ENCODE measurements around the gene L3MBTL4. TPM values are rescaled to one million over a fixed set of nuclear protein-coding genes. Genes with fewer than 3 reads are reported as not detected.
A peak's percentile ranks its signal among the peaks of the same experiment; 100 is the strongest.

Gene L3MBTL4
- total RNA-seq, 1 donor from 2014 or later: 0.59 TPM

DNA sequence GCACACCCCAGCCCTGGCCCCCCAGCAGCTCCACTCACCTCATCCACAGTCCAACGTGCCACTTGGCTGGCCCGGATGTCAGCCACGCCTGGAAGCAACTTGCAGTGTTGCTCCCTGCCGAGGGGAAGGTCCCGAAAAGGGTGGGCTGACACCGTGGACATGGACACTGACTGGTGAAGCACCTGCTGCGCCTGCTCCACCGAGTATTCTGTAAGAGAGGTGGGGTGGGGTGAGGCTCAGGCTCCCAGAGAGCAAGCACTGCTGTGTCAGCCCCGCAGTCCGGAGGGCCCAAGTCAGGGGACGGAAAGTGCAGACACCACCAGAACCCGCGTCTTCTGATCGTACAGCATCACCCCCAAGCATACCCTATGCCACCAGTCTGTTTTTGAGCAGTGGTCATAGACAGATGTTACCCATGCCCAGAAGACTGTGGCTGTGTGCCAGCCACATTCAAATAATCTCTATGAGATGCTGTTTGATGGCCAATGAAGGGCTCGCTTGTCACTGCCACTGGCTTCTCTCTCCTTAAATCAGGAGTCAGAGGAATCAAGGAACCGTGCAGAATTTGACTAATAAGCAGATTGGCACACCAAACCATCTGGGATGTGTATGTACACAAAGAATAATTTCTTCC, 445.2 kb downstream of the L3MBTL4 start:
- peak; percentile 75 for DNase-seq (ENCODE audit: extremely low spot score, unreplicated experiment)
- no peaks in the 10 kb centered on the region for H3K4me1 Mint-ChIP-seq (ENCODE audit: unreplicated experiment)
- H3K36me3 Mint-ChIP-seq (ENCODE audit: unreplicated experiment): no peaks in the 10 kb centered on the region
- H3K27me3 Mint-ChIP-seq (ENCODE audit: unreplicated experiment): peaks cover 4% of the 10 kb centered on the region
- no peak overlapping the region for H3K27ac Mint-ChIP-seq (ENCODE audit: unreplicated experiment)
- H3K4me3 Mint-ChIP-seq (ENCODE audit: unreplicated experiment): no peak overlapping the region
- TF ChIP-seq, protein P1, sequence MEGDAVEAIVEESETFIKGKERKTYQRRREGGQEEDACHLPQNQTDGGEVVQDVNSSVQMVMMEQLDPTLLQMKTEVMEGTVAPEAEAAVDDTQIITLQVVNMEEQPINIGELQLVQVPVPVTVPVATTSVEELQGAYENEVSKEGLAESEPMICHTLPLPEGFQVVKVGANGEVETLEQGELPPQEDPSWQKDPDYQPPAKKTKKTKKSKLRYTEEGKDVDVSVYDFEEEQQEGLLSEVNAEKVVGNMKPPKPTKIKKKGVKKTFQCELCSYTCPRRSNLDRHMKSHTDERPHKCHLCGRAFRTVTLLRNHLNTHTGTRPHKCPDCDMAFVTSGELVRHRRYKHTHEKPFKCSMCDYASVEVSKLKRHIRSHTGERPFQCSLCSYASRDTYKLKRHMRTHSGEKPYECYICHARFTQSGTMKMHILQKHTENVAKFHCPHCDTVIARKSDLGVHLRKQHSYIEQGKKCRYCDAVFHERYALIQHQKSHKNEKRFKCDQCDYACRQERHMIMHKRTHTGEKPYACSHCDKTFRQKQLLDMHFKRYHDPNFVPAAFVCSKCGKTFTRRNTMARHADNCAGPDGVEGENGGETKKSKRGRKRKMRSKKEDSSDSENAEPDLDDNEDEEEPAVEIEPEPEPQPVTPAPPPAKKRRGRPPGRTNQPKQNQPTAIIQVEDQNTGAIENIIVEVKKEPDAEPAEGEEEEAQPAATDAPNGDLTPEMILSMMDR (IDR thresholded peaks at IDR 0.05): no peak
- no peaks in the 10 kb centered on the region for H3K9me3 Mint-ChIP-seq (ENCODE audit: unreplicated experiment)

DNA sequence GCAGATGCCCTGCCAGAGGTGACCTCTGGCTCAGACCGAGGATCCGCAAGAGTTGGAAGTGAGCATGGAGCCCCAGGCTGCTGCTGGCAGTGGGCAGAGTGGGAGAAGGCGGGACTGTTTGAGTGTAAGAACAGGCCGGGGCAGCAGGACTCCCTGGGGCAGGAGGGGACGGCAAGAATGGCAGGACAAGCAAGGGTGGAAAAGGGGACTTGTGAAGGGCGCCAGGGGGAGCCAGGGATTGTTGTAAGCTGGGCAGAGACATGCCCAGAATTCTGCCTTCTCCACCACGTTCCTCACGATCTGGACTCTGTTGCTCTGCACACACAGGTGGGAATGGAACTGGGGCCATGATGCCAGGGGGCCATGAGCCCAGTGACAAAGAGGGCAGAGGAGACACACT, 447.0 kb downstream of the L3MBTL4 start:
- no peaks in the 10 kb centered on the region for H3K9me3 Mint-ChIP-seq (ENCODE audit: unreplicated experiment)
- no peak overlapping the region for H3K4me3 Mint-ChIP-seq (ENCODE audit: unreplicated experiment)
- peak; percentile 82 for DNase-seq (ENCODE audit: extremely low spot score, unreplicated experiment)
- no peak overlapping the region for H3K27ac Mint-ChIP-seq (ENCODE audit: unreplicated experiment)
- TF ChIP-seq, protein P1 (IDR thresholded peaks at IDR 0.05): no peak
- H3K4me1 Mint-ChIP-seq (ENCODE audit: unreplicated experiment): no peaks in the 10 kb centered on the region
- peaks cover 4% of the 10 kb centered on the region for H3K27me3 Mint-ChIP-seq (ENCODE audit: unreplicated experiment)
- no peaks in the 10 kb centered on the region for H3K36me3 Mint-ChIP-seq (ENCODE audit: unreplicated experiment)

DNA sequence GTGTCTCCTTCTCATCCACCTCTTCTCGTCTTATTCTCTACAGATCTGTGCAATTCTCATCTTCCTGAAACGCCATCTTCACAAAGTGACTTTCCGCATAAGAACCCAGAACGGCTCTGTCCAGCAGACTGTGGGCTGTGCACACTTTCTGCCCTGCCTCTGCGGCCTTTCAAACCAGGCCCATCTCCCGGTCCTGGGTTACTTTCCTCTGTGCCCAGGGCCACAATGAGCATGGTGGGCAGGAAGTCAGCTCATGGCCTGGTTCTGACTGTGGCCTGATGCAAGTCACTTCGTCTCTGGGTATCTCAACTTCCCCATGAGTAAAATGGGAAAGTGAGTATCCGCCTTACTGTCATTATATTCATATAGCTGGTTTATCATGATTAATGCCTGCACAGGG, 447.7 kb downstream of the L3MBTL4 start:
- H3K4me1 Mint-ChIP-seq (ENCODE audit: unreplicated experiment): no peaks in the 10 kb centered on the region
- no peaks in the 10 kb centered on the region for H3K36me3 Mint-ChIP-seq (ENCODE audit: unreplicated experiment)
- DNase-seq (ENCODE audit: extremely low spot score, unreplicated experiment): peak; percentile 72
- no peak overlapping the region for H3K4me3 Mint-ChIP-seq (ENCODE audit: unreplicated experiment)
- no peaks in the 10 kb centered on the region for H3K9me3 Mint-ChIP-seq (ENCODE audit: unreplicated experiment)
- H3K27ac Mint-ChIP-seq (ENCODE audit: unreplicated experiment): no peak overlapping the region
- H3K27me3 Mint-ChIP-seq (ENCODE audit: unreplicated experiment): peaks cover 4% of the 10 kb centered on the region
- TF ChIP-seq, protein P1 (IDR thresholded peaks at IDR 0.05): no peak

DNA sequence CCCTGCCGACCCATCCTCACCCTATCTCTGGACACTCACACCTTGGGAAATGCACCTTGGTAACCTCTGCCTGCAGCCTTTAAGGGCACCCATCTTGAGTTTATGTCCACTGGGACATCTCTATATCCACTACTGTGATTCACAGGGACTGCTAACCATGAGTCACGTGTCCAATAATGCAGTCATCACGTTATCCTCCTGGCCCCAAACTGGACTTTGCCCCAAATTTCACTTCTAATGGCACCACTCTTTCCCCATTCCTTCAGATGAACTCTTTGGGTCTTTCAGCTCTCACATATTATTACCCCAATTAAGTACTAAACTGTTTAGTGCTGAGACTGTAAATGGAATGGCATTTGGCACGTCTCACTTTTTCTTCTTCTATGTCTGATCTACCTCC, 448.2 kb downstream of the L3MBTL4 start:
- no peaks in the 10 kb centered on the region for H3K9me3 Mint-ChIP-seq (ENCODE audit: unreplicated experiment)
- no peak overlapping the region for H3K4me3 Mint-ChIP-seq (ENCODE audit: unreplicated experiment)
- TF ChIP-seq, protein P1 (IDR thresholded peaks at IDR 0.05): no peak

DNA sequence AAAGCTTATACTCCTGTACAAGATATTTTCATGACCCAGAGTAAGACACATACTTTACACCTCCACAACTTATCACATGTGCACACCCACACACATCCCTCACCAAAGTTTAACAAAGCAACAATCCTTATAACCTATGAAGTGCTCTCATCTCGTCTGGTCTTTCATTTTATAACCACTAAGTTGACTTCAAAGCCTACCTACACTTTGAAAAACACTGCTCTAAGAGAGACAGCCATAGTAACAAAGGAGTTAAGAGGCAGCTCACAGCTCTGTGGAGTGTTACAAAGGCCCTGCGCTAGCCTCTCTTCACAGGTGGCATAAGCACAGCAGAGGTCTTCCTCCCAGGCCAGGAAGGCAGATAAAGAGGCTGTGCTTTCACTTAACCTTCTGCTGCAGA, 449.7 kb downstream of the L3MBTL4 start:
- no peaks in the 10 kb centered on the region for H3K9me3 Mint-ChIP-seq (ENCODE audit: unreplicated experiment)
- H3K27me3 Mint-ChIP-seq (ENCODE audit: unreplicated experiment): peaks cover 2% of the 10 kb centered on the region
- no peak for DNase-seq (ENCODE audit: extremely low spot score, unreplicated experiment)
- TF ChIP-seq, protein P1 (IDR thresholded peaks at IDR 0.05): no peak
- H3K36me3 Mint-ChIP-seq (ENCODE audit: unreplicated experiment): no peaks in the 10 kb centered on the region
- no peak overlapping the region for H3K27ac Mint-ChIP-seq (ENCODE audit: unreplicated experiment)
- H3K4me3 Mint-ChIP-seq (ENCODE audit: unreplicated experiment): no peak overlapping the region
- H3K4me1 Mint-ChIP-seq (ENCODE audit: unreplicated experiment): no peaks in the 10 kb centered on the region

More for the DNA sequence above, 448.2 kb downstream of the L3MBTL4 start:
- no peak for DNase-seq (ENCODE audit: extremely low spot score, unreplicated experiment)
- Mint-ChIP-seq H3K4me1 (ENCODE audit: unreplicated experiment) (no peaks in the 10 kb centered on the region), H3K27me3 (ENCODE audit: unreplicated experiment) (peaks cover 4% of the 10 kb centered on the region), H3K27ac (ENCODE audit: unreplicated experiment) (no peak overlapping the region), H3K36me3 (ENCODE audit: unreplicated experiment) (no peaks in the 10 kb centered on the region)
